HEK293 (cell line): Measurements from ENCODE around the gene MBTD1.
A peak's percentile ranks its signal among the peaks of the same experiment; 100 is the strongest.

Source experiments
- CTCF ChIP-seq: fragments of 450-650 bp; formaldehyde crosslinking; IDR thresholded peaks from 2 replicates; pipeline ENCODE4 v1.5.1; 2016; ENCODE audit warnings: missing biosample characterization, missing genetic modification characterization
- KLF17 ChIP-seq: fragments of 450-650 bp; formaldehyde crosslinking; IDR thresholded peaks from 2 replicates; pipeline ENCODE4 v1.5.1; 2016; ENCODE audit warnings: missing biosample characterization, missing genetic modification characterization
- REST ChIP-seq: fragments of 450-650 bp; formaldehyde crosslinking; IDR thresholded peaks from 2 replicates; pipeline ENCODE4 v1.5.1; 2016; ENCODE audit warnings: missing biosample characterization, missing genetic modification characterization
- SCRT2 ChIP-seq: fragments of 450-650 bp; formaldehyde crosslinking; IDR thresholded peaks from 2 replicates; pipeline ENCODE4 v1.5.1; 2016; ENCODE audit warnings: missing biosample characterization, missing genetic modification characterization
- TCF7L2 ChIP-seq: IDR thresholded peaks from 2 replicates; pipeline ENCODE4 v1.6.1; 2011; ENCODE audit warnings: low read depth, mild to moderate bottlenecking, inconsistent platforms, low read length, moderate library complexity, borderline replicate concordance
- YY1 ChIP-seq: fragments of 450-650 bp; formaldehyde crosslinking; IDR thresholded peaks from 2 replicates; pipeline ENCODE4 v1.5.1; 2018; ENCODE audit warnings: missing biosample characterization, missing genetic modification characterization
- ZFP37 ChIP-seq: fragments of 450-650 bp; formaldehyde crosslinking; IDR thresholded peaks from 2 replicates; pipeline ENCODE4 v1.5.1; 2016; ENCODE audit warnings: missing biosample characterization, missing genetic modification characterization
- ZFP41 ChIP-seq: fragments of 450-650 bp; formaldehyde crosslinking; IDR thresholded peaks from 2 replicates; pipeline ENCODE4 v1.5.1; 2016; ENCODE audit warnings: missing biosample characterization, missing genetic modification characterization, borderline replicate concordance
- ZNF138 ChIP-seq: fragments of 450-650 bp; formaldehyde crosslinking; IDR thresholded peaks from 2 replicates; pipeline ENCODE4 v1.5.1; 2016; ENCODE audit warnings: missing biosample characterization, missing genetic modification characterization, borderline replicate concordance
- ZNF311 ChIP-seq: fragments of 450-650 bp; formaldehyde crosslinking; IDR thresholded peaks from 2 replicates; pipeline ENCODE4 v1.5.1; 2017; ENCODE audit warnings: missing biosample characterization, missing genetic modification characterization, borderline replicate concordance
- ZNF510 ChIP-seq: fragments of 450-650 bp; formaldehyde crosslinking; IDR thresholded peaks from 2 replicates; pipeline ENCODE4 v1.5.1; 2018; ENCODE audit warnings: mild to moderate bottlenecking, missing genetic modification characterization, missing biosample characterization; ENCODE audit not compliant: insufficient replicate concordance
- ZNF529 ChIP-seq: fragments of 450-650 bp; formaldehyde crosslinking; IDR thresholded peaks from 2 replicates; pipeline ENCODE4 v1.5.1; 2017; ENCODE audit warnings: missing genetic modification characterization, missing biosample characterization; ENCODE audit not compliant: insufficient replicate concordance
- ZNF776 ChIP-seq: fragments of 450-650 bp; formaldehyde crosslinking; IDR thresholded peaks from 2 replicates; pipeline ENCODE4 v1.5.0; 2017; ENCODE audit warnings: missing biosample characterization, missing genetic modification characterization, borderline replicate concordance

GRCh38 chr17:51260237-51261023 is 581 bp upstream of the MBTD1 start, which contains the start of gene UTP18:
- TF ChIP-seq CTCF (tag by site-specific recombination), result no peak
- TF ChIP-seq TCF7L2, result no peak
- no peak for TF ChIP-seq ZNF510
- TF ChIP-seq ZNF138 (tag by site-specific recombination), result no peak
- no peak for TF ChIP-seq ZNF529 (tag by site-specific recombination)
- TF ChIP-seq SCRT2 (tag by site-specific recombination), result no peak
- no peak for TF ChIP-seq ZNF311 (tag by site-specific recombination)
- no peak for TF ChIP-seq ZFP41 (tag by site-specific recombination)
- TF ChIP-seq ZNF776, result no peak
- 0 out of 2 replicates have a peak, but pooled peaks have one; percentile 28 for TF ChIP-seq ZFP37 (tag by site-specific recombination)
- peak; percentile 33; the same call in 1 of the 2 replicates for TF ChIP-seq YY1 (tag by site-specific recombination)
- TF ChIP-seq KLF17 (tag by site-specific recombination), result peak; percentile 89
- 0 out of 2 replicates have a peak, but pooled peaks have one; percentile 18 for TF ChIP-seq REST
